ENCODE results near the gene SLCO1C1. TPM values are rescaled to one million over a fixed set of nuclear protein-coding genes. Genes with fewer than 3 reads are reported as not detected.

The SLCO1C1 gene, protein sequence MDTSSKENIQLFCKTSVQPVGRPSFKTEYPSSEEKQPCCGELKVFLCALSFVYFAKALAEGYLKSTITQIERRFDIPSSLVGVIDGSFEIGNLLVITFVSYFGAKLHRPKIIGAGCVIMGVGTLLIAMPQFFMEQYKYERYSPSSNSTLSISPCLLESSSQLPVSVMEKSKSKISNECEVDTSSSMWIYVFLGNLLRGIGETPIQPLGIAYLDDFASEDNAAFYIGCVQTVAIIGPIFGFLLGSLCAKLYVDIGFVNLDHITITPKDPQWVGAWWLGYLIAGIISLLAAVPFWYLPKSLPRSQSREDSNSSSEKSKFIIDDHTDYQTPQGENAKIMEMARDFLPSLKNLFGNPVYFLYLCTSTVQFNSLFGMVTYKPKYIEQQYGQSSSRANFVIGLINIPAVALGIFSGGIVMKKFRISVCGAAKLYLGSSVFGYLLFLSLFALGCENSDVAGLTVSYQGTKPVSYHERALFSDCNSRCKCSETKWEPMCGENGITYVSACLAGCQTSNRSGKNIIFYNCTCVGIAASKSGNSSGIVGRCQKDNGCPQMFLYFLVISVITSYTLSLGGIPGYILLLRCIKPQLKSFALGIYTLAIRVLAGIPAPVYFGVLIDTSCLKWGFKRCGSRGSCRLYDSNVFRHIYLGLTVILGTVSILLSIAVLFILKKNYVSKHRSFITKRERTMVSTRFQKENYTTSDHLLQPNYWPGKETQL
- total RNA-seq, result not detected in 2 replicates

DNA sequence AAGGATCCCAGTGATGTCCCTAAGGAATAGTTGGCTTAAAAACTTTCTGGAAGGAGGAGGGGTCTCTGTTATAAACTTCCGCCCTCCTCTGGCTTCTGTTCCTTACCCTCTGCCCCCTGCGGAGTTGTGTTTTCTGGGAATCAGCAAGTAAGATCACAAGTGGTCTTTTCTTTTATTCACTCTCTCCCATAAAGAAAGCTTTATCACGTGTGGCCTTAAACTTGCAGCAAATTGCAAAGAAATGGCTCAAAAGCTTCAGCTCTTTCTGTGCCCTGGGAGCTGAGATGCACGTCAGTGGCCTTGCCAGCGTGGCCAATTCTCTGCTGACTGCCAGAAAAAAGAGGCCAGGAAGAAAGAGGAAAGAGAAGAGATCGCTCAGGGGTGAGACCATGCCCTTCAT is at the start of gene SLCO1C1:
SLCO1C1 (plus strand) TSS at position 101 of the 400 bp plus-strand sequence. CDS start 4,245 bp downstream, outside the sequence.
- no peaks in the 10 kb centered on the region for H3K4me1 Mint-ChIP-seq
- H3K27me3 Mint-ChIP-seq, result no peaks in the 10 kb centered on the region
- H3K36me3 Mint-ChIP-seq (ENCODE audit: low read depth), result no peaks in the 10 kb centered on the region
- H3K4me3 Mint-ChIP-seq, result no peak within 1 kb of the TSS
- H3K9me3 Mint-ChIP-seq, result peaks cover 3% of the 10 kb centered on the region
- H3K27ac Mint-ChIP-seq, result no peak within 1 kb of the TSS
- intact Hi-C loops (cut with micrococcal nuclease), result no loop called here
- DNase-seq, result no peak

DNA sequence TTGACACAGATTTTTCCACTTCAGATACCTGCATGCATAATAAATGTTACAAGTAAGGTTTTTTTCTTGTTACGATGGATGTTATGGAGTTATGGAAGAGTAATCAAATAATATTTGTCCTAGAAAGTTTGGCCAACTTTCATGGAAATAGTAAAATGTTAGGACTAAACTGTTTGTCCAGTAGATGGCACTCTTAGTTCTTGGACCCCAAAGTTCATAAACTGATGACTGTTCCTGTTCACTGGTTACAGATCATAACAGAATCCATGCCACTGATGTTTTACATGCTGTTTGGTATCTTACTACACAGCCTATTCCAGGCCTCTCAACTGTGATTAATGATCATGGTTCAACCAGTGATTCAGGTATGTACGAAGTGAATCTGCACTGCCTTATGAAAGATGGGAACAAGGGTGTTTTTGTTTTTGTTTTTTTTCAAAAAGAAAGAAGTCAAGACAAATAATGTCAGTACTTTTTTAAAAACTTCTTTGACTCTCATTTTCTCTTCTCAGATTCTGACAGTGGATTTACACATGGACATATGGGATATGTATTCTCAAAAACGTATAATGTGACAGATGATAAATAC is 48.8 kb upstream of the SLCO1C1 start:
- intact Hi-C loops (cut with micrococcal nuclease), result loop anchor here (2.0 kb wide), 1 partner anchor 522 kb away; no protein-coding TSS in a partner anchor
- H3K36me3 Mint-ChIP-seq (ENCODE audit: low read depth), result no peaks in the 10 kb centered on the region
- no peaks in the 10 kb centered on the region for H3K9me3 Mint-ChIP-seq
- no peak overlapping the region for H3K4me3 Mint-ChIP-seq
- H3K27me3 Mint-ChIP-seq, result no peaks in the 10 kb centered on the region
- no peak for DNase-seq
- no peak overlapping the region for H3K27ac Mint-ChIP-seq
- no peaks in the 10 kb centered on the region for H3K4me1 Mint-ChIP-seq

DNA sequence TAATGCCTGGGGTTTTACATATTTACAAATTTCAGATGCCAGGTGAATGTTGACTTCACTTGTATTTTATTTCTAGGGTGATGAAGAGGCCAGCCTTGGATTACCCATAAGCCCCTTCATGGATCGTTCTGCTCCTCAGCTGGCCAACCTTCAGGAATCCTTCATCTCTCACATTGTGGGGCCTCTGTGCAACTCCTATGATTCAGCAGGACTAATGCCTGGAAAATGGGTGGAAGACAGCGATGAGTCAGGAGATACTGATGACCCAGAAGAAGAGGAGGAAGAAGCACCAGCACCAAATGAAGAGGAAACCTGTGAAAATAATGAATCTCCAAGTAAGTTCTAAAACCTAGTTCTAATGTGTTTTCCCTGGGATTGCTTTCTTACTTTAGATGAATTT is 41.3 kb upstream of the SLCO1C1 start:
- DNase-seq, result no peak
- intact Hi-C loops (cut with micrococcal nuclease), result no loop called here
- H3K4me3 Mint-ChIP-seq, result no peak overlapping the region
- H3K9me3 Mint-ChIP-seq, result no peaks in the 10 kb centered on the region
- H3K4me1 Mint-ChIP-seq, result no peaks in the 10 kb centered on the region
- H3K27me3 Mint-ChIP-seq, result no peaks in the 10 kb centered on the region
- H3K27ac Mint-ChIP-seq, result no peak overlapping the region
- H3K36me3 Mint-ChIP-seq (ENCODE audit: low read depth), result no peaks in the 10 kb centered on the region

DNA sequence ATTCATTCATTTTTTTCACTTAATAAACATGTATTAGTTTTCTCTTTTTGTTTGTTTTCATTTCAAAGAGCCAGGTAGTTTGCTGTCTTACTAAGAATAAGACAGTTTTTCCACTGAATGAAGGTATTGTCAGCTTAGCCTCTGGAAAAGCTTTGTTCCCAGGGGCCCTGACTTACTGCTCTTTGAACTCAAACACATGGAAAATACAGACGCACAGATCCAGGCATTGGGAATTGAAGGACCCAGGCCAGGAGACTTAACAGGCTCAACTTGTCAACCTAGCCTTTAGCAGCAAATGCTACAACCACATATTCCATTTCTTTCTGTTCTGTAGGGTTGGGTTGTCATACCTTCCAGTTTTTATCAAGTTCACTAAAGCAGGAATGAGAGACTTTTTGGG is 38.5 kb upstream of the SLCO1C1 start:
- intact Hi-C loops (cut with micrococcal nuclease), result no loop called here
- H3K4me3 Mint-ChIP-seq, result no peak overlapping the region
- no peaks in the 10 kb centered on the region for H3K27me3 Mint-ChIP-seq
- H3K27ac Mint-ChIP-seq, result no peak overlapping the region
- DNase-seq, result no peak
- H3K36me3 Mint-ChIP-seq (ENCODE audit: low read depth), result no peaks in the 10 kb centered on the region
- H3K9me3 Mint-ChIP-seq, result no peaks in the 10 kb centered on the region
- no peaks in the 10 kb centered on the region for H3K4me1 Mint-ChIP-seq

DNA sequence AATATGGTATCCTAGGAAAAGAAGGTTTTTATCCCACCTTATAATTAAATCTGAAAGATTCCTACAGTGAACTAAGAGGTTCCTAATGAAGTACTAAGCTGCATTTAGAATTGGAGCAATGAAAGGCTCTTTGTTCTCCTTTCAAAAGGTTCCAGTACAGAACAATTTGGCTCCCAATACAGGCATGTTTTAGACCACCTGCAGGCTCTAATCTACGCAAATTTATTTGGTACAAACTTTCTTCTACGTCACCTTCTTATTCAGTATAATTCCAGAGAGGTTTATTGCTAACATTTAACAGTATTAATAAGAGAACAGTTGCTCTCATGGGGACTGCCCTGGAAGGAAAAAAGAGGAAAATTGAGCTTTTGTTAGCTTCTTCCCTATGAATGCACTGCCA is 37.6 kb upstream of the SLCO1C1 start:
- Mint-ChIP-seq H3K36me3 (ENCODE audit: low read depth) (no peaks in the 10 kb centered on the region), H3K4me1 (no peaks in the 10 kb centered on the region), H3K9me3 (no peaks in the 10 kb centered on the region), H3K27ac (no peak overlapping the region), H3K27me3 (no peaks in the 10 kb centered on the region), H3K4me3 (no peak overlapping the region)
- DNase-seq, result no peak
- intact Hi-C loops (cut with micrococcal nuclease), result no loop called here

DNA sequence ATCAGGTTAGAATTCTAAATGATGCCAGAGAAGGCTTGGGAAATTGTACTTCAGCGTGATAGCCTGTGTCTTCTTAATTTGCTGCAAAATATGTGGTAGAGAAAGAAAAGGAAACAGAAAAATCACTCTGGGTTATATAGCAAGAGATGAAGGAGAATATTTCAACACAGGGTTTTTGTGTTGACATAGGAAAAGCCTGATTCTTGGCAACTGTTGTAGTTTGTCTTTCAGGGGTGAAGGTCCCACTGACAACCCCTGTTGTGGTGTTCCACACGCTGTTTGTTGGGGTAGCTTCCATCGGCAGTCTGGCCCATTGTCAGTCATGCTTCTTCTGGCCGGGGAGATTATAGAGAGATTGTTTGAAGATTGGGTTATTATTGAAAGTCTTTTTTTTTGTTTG is 13.8 kb upstream of the SLCO1C1 start:
- H3K4me3 Mint-ChIP-seq, result no peak overlapping the region
- H3K9me3 Mint-ChIP-seq, result peaks cover 3% of the 10 kb centered on the region
- H3K36me3 Mint-ChIP-seq (ENCODE audit: low read depth), result no peaks in the 10 kb centered on the region
- intact Hi-C loops (cut with micrococcal nuclease), result no loop called here
- H3K27me3 Mint-ChIP-seq, result no peaks in the 10 kb centered on the region
- no peaks in the 10 kb centered on the region for H3K4me1 Mint-ChIP-seq
- no peak overlapping the region for H3K27ac Mint-ChIP-seq
- no peak for DNase-seq

DNA sequence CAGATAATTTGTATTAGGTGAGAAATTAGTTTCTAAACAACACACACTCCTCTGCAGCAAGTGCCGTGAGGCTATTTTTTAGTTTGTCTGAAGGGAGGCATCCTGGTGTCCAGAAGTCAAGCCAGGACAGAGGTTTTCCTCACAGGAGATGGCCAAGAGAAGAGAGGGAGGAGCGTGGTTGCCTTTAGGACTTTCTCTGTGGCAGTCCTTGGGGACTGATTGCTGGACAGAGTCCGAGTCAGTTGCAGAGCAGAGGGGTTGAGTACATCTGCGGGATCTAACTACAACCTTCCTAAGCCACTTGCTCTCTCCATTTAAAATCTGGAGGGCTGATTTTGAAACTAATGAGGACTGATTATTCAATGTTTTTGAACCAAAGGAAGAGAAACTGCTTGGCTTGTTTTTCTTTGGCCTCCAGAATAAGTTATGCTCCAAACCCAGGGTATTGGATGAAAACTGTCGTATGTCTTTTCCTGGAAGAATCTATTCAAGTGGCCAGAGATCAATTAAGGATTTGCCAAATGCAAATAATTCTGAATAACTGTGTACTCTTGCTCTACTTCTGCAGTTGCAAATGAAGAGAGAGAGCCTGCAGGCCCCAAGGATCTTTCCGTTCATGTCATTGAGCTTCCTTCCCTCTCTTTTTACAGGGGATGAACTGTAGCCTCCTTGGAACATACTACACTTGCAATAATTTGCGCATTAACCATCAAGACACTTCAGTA is 1.2 kb downstream of the SLCO1C1 start:
- Mint-ChIP-seq H3K4me1 (no peaks in the 10 kb centered on the region), H3K4me3 (no peak overlapping the region), H3K36me3 (ENCODE audit: low read depth) (no peaks in the 10 kb centered on the region), H3K27ac (no peak overlapping the region), H3K9me3 (no peaks in the 10 kb centered on the region), H3K27me3 (no peaks in the 10 kb centered on the region)
- intact Hi-C loops (cut with micrococcal nuclease), result no loop called here
- no peak for DNase-seq

DNA sequence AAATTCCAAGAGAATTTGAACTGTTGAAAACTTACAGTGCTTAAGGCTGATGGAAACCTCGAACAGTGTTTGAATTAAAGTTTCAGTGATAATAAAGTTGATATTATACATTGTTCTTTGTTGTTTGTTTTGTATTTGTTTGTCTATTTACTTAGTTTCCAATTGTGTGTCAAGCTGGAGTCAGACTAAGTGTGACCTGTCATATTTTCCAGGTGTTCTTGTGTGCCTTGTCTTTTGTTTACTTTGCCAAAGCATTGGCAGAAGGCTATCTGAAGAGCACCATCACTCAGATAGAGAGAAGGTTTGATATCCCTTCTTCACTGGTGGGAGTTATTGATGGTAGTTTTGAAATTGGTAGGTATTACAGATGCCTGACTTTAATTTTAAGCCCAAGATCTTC is 6.0 kb downstream of the SLCO1C1 start:
- Mint-ChIP-seq H3K4me3 (no peak overlapping the region), H3K27ac (no peak overlapping the region), H3K9me3 (no peaks in the 10 kb centered on the region), H3K36me3 (ENCODE audit: low read depth) (no peaks in the 10 kb centered on the region), H3K27me3 (no peaks in the 10 kb centered on the region), H3K4me1 (no peaks in the 10 kb centered on the region)
- no peak for DNase-seq
- intact Hi-C loops (cut with micrococcal nuclease), result no loop called here

DNA sequence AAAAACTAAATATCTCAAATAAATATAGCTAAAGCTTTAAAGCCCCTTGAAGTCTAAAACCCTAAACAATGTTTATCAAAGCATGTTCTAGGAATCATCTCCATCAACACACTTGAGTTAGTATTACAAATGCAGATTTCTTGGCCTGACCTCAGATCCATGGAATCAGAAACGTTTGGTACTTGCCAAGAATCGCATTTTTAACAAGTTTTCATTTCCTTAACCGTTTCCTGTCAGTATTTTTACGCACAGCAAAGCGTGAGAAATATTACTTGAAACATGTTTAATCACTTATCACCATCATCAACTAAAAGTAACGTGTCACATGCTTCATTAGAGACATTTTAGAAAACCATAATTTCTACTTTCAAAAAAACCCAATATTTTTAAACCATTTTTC is 9.7 kb downstream of the SLCO1C1 start:
- DNase-seq, result no peak
- intact Hi-C loops (cut with micrococcal nuclease), result no loop called here
- no peaks in the 10 kb centered on the region for H3K4me1 Mint-ChIP-seq
- no peaks in the 10 kb centered on the region for H3K9me3 Mint-ChIP-seq
- H3K36me3 Mint-ChIP-seq (ENCODE audit: low read depth), result no peaks in the 10 kb centered on the region
- no peaks in the 10 kb centered on the region for H3K27me3 Mint-ChIP-seq
- no peak overlapping the region for H3K27ac Mint-ChIP-seq
- H3K4me3 Mint-ChIP-seq, result no peak overlapping the region

DNA sequence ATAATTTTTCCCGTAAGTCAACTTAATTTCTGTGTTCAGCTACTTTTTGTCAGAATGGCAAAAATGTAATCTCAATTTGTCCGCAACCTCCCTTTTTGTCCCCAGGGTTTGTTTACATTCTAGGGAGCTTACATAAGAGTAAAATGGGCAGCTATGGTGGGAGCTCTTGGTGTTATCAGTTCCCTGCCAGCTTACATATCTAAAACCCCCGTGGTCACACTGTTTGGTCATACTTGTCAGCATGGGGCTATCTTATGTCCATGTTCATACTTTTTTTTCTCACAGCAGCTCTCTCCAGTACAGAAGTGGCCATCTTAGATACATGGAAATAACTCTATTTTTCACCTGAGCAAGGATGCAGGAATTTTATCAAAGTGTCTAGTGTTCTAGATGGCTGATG is 16.7 kb downstream of the SLCO1C1 start:
- no peak for DNase-seq
- H3K27me3 Mint-ChIP-seq, result no peaks in the 10 kb centered on the region
- no peaks in the 10 kb centered on the region for H3K36me3 Mint-ChIP-seq (ENCODE audit: low read depth)
- H3K27ac Mint-ChIP-seq, result no peak overlapping the region
- intact Hi-C loops (cut with micrococcal nuclease), result no loop called here
- H3K9me3 Mint-ChIP-seq, result no peaks in the 10 kb centered on the region
- H3K4me3 Mint-ChIP-seq, result no peak overlapping the region
- no peaks in the 10 kb centered on the region for H3K4me1 Mint-ChIP-seq

DNA sequence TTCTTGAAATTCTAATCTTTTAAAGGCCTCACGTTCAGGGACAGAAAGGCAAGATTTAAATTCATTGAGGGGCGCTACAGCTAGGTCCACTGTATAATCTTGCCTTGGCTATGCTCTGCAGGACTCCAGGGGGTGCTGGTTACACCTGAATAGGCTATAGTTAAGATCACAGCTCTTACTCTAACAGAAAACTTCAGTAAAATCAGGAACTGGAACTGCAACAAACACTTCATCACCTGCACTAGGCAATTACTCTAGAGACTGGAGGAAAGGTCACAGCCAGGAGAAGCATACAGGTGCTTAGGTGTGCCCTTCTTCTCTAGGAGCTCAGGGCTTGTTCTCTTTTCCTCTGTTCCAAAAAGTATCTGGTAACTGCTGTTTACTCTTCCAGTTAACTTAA is 20.9 kb downstream of the SLCO1C1 start:
- H3K9me3 Mint-ChIP-seq, result no peaks in the 10 kb centered on the region
- no peaks in the 10 kb centered on the region for H3K4me1 Mint-ChIP-seq
- no peak for DNase-seq
- H3K27ac Mint-ChIP-seq, result no peak overlapping the region
- no peak overlapping the region for H3K4me3 Mint-ChIP-seq
- H3K27me3 Mint-ChIP-seq, result no peaks in the 10 kb centered on the region
- no peaks in the 10 kb centered on the region for H3K36me3 Mint-ChIP-seq (ENCODE audit: low read depth)
- intact Hi-C loops (cut with micrococcal nuclease), result no loop called here

DNA sequence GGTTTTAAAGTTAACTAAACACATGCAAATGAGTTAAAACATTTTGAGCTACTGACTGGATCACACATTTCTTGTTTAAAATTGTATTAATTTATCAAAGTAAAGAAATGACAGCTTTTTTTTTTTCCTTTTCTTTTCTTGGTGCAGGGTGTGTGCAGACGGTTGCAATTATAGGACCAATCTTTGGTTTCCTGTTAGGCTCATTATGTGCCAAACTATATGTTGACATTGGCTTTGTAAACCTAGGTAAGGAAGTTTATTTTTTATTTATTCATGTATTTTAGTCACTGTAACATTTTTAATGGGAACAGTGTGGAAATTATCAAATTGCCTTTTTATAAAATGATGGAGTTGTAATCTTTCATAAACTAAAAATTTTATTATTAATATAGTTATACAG is 21.9 kb downstream of the SLCO1C1 start:
- Mint-ChIP-seq H3K4me3 (no peak overlapping the region), H3K27ac (no peak overlapping the region), H3K27me3 (no peaks in the 10 kb centered on the region), H3K36me3 (ENCODE audit: low read depth) (no peaks in the 10 kb centered on the region), H3K9me3 (no peaks in the 10 kb centered on the region), H3K4me1 (no peaks in the 10 kb centered on the region)
- intact Hi-C loops (cut with micrococcal nuclease), result no loop called here
- no peak for DNase-seq

DNA sequence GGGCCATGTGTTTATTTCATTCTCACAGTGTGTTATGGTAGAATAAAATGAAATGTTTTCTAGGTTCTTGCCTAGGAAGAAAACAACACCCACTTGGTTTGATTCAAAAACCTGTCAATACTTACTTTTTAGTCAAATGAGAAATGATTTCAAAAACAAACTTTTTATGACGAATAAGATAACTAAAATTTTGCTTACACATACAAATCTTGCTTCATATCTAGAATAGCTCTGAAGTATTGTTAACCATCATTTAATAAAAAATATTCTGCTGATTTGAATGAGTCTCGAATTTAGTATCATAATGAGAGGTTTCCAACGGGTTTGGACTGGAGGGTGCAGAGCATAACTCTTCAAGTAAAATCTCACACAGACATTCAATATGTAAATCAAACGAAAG is 23.2 kb downstream of the SLCO1C1 start:
- Mint-ChIP-seq H3K36me3 (ENCODE audit: low read depth) (no peaks in the 10 kb centered on the region), H3K4me1 (no peaks in the 10 kb centered on the region), H3K27me3 (no peaks in the 10 kb centered on the region), H3K27ac (no peak overlapping the region), H3K4me3 (no peak overlapping the region), H3K9me3 (no peaks in the 10 kb centered on the region)
- intact Hi-C loops (cut with micrococcal nuclease), result no loop called here
- DNase-seq, result no peak

DNA sequence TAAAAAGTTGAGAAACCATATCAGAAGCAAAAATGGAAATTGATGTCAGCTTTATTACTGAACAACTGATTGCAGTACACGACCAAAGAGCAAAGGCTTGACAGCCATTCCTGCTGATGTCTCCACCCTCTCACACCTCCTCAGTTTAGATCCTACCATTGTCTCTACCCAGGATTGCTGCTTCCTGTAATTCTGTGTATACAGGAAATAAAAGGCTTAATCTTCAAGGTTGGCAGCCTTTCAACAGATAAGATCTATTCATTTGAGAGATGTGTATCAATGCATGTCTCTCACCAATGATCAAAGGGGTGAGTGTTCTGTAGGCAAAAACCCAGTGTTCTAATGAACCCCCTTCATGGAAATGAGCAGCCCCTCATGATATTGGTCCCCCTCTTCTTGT is 27.0 kb downstream of the SLCO1C1 start:
- Mint-ChIP-seq H3K4me1 (no peaks in the 10 kb centered on the region), H3K27me3 (no peaks in the 10 kb centered on the region)
- intact Hi-C loops (cut with micrococcal nuclease), result no loop called here

More for the DNA sequence above, 27.0 kb downstream of the SLCO1C1 start:
- Mint-ChIP-seq H3K36me3 (ENCODE audit: low read depth) (no peaks in the 10 kb centered on the region), H3K9me3 (no peaks in the 10 kb centered on the region), H3K4me3 (no peak overlapping the region), H3K27ac (no peak overlapping the region)
- no peak for DNase-seq

Measured in activated CD4-positive, alpha-beta T cell treated with anti-CD3 and anti-CD28 coated beads, Interleukin-2, amount 10 ng/mL, durations not matched to agents 24 days and 14 days (primary cell).